Inflammatory macrophage treated with lipopolysaccharide for 1 hour (primary cell): Measurements from ENCODE around the gene ITIH6.

Experiments used
- DNase-seq, 2 donors: peaks; one replicate each; pipeline ENCODE4 v3.0.0-alpha.2; 2020 to 2022

The ITIH6 gene

GRCh38 chrX:54708404-54708803 is 89.7 kb downstream of the ITIH6 start:
- DNase-seq: no peak
